Keratinocyte (primary cell): ENCODE measurements around the gene PI4KA.
"Not testable (repeated sequence)": the region's sequence is repeated elsewhere in the genome, so short reads cannot be mapped to it uniquely, and the experiment has no call there.

Experiments used
- CTCF ChIP-seq, 3 experiments: IDR thresholded peaks in 1 of 3; conservative IDR thresholded peaks in 1 of 3; optimal IDR thresholded peaks in 1 of 3; 2 replicates in 2 of 3; 3 replicates in 1 of 3; pipeline versions ENCODE3 to v1.5.1; 2011; ENCODE audit warnings: low read length in 3 of 3, mild to moderate bottlenecking in 3 of 3, moderate library complexity in 2 of 3, control low read depth in 1 of 3, inconsistent platforms in 1 of 3; ENCODE audit not compliant: insufficient read depth in 2 of 3; ENCODE audit errors: extremely low read depth in 1 of 3
- EZH2 ChIP-seq: IDR thresholded peaks from one replicate; pipeline ENCODE4 v1.6.1; 2012; ENCODE audit warnings: inconsistent platforms, mild to moderate bottlenecking, low read length, moderate library complexity

- TF ChIP-seq CTCF (optimal IDR thresholded peaks at IDR 0.05 in 1 of 3, IDR thresholded peaks at IDR 0.05 in 1 of 3, conservative IDR thresholded peaks at IDR 0.05 in 1 of 3; ENCODE audit: extremely low read depth in 1 of 3, insufficient read depth in 2 of 3, low read length in 3 of 3); EZH2: not testable (repeated sequence)
Measured at GRCh38 chr22:20707549-20708118, 151.0 kb downstream of the PI4KA start.
